AG09309 (cell line): ENCODE measurements around the gene SH2D3C.

ENCODE experiments used
- DNase-seq: peaks from one replicate; pipeline ENCODE4 v3.0.0-alpha.2; 2010; ENCODE audit warnings: low read depth
- H3K4me3 ChIP-seq: 2 replicates; pipeline ENCODE4 v1.5.1; 2011; ENCODE audit warnings: mild to moderate bottlenecking, low read depth, low read length, moderate library complexity; ENCODE audit not compliant: control insufficient read depth
- TF ChIP-seq, protein P1 (sequence below): IDR thresholded peaks from 2 replicates; pipeline ENCODE4 v1.5.1; 2011; ENCODE audit warnings: mild to moderate bottlenecking, low read depth, low read length, inconsistent platforms; ENCODE audit not compliant: insufficient read depth, control insufficient read depth; ENCODE audit errors: missing control alignments

The SH2D3C gene

DNA sequence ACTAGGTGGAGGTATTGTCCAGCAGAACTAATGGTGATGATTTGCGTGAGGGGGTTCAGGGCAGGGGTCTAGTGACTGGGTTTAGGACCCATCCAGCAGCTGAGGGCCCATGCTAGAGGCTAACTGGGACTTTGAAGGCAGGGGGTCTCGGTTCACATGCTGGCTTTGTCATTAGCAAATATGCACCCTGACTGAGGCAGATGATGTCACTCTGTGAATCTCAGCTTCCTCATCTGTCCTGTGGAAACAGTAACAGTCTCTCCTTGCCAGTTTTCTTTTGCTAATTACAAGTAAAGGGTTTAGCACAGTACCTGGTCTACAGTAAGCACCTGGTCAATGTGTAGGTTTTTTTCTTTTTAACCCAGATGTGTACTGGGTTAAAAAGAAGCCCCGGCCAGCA, 5.2 kb downstream of the SH2D3C start:
- H3K4me3 ChIP-seq = no peak overlapping the region
- TF ChIP-seq, protein P1, sequence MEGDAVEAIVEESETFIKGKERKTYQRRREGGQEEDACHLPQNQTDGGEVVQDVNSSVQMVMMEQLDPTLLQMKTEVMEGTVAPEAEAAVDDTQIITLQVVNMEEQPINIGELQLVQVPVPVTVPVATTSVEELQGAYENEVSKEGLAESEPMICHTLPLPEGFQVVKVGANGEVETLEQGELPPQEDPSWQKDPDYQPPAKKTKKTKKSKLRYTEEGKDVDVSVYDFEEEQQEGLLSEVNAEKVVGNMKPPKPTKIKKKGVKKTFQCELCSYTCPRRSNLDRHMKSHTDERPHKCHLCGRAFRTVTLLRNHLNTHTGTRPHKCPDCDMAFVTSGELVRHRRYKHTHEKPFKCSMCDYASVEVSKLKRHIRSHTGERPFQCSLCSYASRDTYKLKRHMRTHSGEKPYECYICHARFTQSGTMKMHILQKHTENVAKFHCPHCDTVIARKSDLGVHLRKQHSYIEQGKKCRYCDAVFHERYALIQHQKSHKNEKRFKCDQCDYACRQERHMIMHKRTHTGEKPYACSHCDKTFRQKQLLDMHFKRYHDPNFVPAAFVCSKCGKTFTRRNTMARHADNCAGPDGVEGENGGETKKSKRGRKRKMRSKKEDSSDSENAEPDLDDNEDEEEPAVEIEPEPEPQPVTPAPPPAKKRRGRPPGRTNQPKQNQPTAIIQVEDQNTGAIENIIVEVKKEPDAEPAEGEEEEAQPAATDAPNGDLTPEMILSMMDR = no peak
- no peak for DNase-seq

DNA sequence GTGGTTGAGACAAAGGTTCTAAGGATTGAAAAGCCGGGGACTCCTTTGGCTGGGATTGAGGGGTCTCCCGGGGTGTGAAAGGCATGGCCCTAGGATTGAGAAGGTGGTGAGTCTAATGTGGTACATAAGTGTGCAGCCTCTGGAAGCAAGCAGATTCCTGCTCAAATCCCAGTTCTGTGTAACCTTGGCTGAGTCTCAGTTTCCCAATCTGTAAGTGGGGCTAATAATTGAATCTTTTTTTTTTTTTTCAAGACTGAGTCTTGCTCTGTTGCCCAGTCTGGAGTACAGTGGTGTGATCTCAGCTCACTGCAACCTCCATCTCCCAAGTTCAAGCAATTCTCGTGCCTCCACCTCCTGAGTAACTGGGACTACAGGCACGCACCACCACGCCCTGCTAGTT, 5.9 kb downstream of the SH2D3C start:
- no peak for DNase-seq
- H3K4me3 ChIP-seq = no peak overlapping the region
- TF ChIP-seq, protein P1 = no peak

DNA sequence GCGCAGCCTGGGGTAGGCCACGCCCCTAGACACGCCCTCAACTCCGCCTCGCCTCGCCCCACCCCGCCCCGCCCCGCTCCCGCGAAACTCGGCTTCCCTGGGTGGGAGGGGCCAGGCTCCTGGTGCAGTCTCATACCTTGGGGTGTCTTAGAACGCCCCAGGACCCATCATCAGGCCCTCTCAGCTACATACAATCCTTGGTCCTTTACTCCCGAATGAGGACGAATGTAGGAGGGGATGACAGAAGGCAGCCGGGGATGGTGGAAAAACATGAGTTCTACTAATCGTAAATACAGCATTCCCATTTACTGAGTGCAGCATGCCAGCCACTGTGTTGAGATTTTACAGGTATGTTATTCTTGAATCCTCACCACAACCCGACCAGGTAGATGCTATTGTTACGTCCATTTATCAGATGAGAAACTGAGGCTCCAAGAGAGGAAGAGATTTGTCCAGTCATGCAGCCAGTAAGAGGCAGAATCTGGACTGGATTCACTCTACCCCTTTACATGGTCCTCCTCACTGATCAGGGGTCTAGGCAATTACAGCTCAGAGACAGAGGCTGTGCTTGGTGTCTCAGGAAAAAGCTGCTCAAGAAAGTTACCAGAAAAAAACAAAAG, 6.8 kb downstream of the SH2D3C start:
- no peak for DNase-seq
- TF ChIP-seq, protein P1 = no peak
- H3K4me3 ChIP-seq = peak overlapping the region; percentile 47

DNA sequence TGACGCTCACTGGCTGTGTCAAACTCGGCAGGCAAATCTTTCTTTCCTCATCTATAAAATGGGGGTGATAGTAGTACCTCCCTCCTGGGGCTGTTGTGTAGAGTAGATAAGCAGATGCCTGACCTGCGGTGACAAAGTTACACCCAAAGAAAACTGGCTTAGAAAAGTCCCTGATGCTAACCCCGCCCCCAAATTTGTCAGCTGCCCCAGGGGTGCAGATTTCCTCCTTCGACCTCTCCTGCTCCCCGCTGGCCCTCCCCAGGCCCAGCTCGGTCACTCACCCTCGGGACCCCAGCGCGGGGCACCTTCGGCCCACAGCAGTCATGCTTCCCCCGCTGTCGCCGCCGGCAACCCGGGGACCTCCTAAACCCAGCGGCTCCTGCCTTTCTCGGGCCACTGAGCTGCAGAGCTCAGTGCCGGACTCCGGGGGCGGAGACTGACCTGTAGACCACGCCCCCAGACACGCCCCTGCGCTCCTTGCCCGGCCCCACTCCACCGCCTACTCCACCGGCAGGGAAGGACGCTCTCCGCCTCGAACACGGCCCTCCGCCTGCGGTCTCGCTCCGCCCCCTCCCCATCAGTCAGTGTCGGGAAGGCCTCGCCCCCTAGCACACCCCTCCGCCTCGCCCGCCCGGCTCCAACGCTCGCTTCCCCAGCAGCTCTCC, 7.4 kb downstream of the SH2D3C start:
- TF ChIP-seq, protein P1 = no peak
- peak overlapping the region; percentile 47 for H3K4me3 ChIP-seq
- peak; percentile 67 for DNase-seq

DNA sequence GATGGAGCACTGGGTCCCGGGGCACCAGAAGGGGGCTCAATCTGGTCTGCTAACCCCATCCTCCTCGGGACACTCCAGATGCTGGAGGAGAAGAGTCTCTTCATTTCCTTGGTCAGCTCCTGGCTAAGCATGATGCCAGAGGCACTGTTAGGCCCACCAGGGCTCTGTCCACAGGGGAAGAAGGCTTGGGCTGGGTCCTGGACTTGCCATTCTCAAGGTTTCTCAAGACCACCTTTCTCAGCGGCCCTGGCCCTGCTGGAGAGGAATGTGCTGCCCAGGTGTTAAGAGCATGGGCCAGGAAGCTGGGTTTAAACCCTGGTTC, 7.9 kb downstream of the SH2D3C start:
- no peak overlapping the region for H3K4me3 ChIP-seq
- TF ChIP-seq, protein P1 = no peak
- DNase-seq = no peak

DNA sequence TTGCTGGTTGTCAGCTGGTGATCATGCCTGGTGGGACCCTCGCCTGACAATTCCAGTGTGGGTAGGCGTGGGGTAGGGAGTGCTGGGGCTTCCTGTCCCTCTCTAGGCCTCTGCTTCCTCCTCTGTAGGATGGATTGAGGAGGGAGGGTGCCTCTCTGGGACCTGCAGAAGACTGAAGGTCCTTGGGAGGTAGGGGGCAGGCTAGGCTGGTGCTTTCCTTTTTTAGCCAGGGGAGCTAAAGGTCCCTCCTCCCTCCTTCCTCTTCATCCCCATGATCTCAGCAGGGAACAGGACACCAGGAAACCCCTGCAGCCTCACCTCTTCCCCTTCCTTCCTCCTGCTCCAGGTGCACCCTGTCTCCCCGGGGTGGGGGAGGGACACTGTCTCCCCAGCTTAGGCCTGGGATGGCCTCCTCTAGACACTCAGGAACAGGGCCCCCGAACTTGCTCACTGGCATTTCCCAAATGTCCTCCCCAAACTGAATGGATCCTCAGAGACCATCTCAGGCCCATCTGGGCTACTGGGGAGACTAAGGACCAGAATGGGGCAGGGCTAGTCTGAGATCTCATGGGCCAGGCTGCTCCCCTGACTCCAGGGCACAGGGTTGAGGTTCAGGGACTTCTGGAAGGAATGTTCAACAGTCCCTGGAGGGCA, 8.4 kb downstream of the SH2D3C start:
- no peak for DNase-seq
- no peak overlapping the region for H3K4me3 ChIP-seq
- TF ChIP-seq, protein P1 = no peak
